HG03095 (cell line): ENCODE data around the gene GNAZ.
"Not testable (repeated sequence)": the region's sequence is repeated elsewhere in the genome, so short reads cannot be mapped to it uniquely, and the experiment has no call there.

Experiments used
- ATAC-seq: cut with Tn5 transposase; IDR thresholded peaks from one replicate; pipeline ENCODE4 v1.9.1; 2021; ENCODE audit warnings: moderate library complexity; ENCODE audit not compliant: unreplicated experiment

The GNAZ gene

DNA sequence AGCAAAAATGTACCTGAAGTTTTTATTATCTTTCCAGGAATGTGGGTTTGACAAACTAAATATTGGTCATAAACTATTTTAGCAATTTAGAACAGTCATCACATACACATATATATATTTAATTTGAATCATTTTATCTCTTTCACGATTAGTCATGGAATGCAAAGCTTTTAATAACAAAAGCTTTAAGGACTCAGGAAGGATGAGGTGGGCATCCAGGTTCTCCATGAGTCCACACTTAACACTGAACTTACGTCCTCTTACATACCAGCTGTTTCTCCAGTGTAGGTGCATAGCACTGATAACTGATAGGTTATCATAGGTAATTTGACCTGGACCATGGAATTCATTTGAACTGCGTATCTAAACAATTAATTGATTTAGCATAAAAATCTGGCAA lies 28.1 kb upstream of the GNAZ start:
- no peak for ATAC-seq

DNA sequence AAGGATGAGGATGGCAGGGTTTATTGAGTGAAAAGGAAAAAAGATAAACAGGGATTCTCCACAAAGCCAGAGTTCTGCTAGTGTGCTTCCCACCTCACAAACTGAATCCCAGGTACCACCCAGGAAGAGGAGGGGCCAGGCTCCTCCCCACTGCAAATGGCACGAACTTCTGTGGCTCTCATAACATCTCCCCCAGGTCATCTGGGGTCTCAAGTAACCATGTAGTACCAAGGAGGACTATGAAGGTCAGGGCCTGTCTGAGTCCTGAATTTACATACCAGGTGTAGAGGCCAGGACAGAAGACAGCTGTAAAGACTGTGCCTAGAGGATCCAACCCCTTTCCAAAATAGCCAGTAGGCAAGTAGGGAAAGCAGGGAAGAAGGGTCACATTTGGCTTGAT lies 25.7 kb upstream of the GNAZ start:
- no peak for ATAC-seq

- no peak for ATAC-seq
Measured at GRCh38 chr22:23045461-23045860, 24.9 kb upstream of the GNAZ start.

DNA sequence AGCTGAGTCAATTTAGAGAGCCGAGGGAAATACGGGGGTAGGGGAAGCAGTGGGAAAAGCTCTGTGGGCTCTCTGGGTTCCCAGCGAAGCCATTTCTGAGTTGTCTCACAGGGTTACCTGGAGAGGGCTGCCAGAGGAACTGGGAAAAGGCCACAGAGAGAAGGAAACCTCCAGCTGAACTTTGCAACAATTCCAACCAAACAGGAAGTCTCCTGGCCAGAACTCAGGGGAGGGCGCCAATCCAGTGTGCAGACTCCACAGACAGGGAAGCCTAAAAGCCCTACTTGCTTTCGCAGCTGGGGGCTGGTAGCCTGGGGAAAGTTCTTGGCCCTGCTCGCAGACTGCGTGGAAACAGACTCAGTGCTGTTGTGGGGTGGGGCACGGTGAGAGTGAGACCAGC lies 23.1 kb upstream of the GNAZ start:
- no peak for ATAC-seq

DNA sequence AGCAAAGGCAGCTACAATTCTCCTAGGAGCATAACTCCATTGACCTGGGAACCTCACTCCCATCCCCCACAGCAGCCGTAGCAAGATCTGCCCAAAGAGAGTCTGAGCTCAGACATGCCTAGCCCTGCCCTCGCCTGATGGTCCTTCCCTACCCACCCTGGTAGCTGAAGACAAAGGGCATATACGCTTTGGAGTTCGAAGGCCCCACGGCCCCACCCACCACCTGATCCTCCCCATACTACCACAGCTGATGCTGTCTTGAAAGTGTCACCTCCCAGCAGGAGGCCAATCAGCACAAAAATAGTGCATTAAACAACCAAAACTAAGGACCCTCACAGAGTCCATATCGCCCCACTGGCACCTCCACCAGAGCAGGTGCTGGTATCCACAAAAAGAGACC lies 22.6 kb upstream of the GNAZ start:
- no peak for ATAC-seq

- not testable (repeated sequence) for ATAC-seq
Measured at GRCh38 chr22:23050546-23050945, 19.8 kb upstream of the GNAZ start.

DNA sequence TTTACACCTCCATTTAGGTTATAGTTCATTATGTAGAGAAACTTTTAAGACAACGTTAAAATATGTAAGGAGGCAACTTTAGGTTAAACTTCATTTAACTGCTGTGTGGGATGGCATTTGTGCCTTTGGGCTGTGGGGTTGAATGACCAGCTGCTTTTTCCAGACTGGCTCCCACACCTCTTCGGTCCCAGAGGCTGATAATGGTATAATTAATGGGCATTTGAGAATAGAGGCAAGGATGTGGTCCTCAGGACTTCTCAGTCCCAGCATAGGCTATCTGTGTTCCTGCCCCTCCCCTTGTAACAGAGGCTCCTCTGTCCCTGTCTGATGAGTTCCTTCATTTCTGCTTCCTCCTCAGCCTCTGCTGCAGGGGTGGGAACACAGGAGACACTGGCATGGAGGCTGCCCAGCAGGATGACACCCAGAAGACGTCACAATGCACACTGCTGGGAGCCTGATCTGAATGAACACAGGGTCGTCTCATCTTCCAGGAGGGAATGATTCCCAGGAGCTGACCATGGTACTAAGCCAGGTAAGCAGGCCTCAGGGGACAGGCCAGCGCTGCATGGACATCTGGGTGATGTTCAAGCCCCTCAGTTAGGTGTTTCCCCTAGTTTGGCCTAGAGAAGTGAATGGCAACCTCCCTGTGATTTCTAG lies 17.1 kb upstream of the GNAZ start:
- no peak for ATAC-seq

- ATAC-seq = no peak
Measured at GRCh38 chr22:23053912-23054530, 16.3 kb upstream of the GNAZ start.

DNA sequence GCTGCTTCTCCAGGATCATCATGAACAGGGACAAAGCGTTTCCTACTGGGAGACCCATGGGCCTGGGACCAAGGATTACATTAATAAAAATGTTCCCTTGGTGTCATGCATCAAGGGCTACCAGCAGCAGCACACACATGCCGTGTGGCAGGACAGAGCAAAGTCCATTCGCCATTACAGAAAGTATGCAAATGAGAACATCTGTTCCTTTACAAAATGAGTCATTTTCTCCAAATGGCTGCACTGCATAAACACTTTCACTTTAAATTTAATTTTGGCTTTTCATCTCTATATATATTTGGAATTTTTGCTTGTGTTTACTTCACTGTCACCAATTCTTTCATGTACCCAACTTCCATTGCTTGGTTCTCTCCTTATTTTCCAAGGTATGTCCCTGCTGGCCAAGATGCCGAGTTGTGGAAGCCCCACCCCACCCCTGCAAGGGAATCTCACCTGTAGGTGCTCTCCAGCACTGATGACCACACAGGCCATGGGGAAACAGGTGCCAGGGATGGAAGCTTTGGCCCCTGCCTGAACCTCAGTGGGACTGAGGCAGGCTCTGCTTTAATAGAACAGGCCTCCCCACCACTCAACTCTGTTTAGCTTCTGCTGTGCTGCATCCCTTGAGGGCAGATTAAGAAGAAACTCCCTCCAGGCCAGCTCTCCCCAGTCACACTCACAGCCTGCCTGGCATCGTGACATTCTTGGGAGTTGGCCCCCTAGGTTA lies 15.6 kb upstream of the GNAZ start:
- ATAC-seq = peak; percentile 54

DNA sequence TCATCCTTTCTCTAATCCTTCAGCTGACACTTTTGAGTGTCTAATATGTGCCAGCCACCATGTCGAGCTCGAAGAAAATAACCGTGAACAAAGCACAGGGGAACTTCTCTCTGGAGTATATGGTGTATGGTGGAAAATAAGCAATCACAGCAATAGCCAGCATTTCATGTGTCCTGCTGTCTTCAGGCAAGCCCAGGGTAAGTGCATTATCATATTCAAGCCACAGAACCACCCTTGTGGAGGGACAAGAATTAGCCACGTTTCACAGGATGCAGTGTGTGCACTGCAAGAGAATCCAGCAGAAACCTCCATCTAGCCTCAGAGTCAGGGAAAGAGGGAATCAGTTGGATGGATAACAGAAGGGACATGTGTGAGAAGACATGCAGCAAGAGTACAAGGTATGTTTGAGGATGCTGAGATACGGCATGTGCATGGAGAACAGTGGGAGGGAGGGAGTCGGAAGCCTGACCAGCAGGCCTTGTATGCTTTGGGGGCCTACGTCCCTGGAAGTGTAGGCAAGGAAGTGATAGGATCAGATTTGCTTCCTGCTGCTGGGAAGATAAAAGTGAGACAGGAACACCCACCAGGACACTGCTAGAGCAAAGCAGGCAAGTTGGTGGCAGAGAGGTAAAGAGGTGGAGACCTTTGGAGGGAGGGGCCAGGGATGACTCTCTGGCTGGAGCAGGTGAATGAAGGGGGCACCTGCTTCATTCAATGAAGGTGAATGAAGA lies 14.7 kb upstream of the GNAZ start:
- no peak for ATAC-seq

DNA sequence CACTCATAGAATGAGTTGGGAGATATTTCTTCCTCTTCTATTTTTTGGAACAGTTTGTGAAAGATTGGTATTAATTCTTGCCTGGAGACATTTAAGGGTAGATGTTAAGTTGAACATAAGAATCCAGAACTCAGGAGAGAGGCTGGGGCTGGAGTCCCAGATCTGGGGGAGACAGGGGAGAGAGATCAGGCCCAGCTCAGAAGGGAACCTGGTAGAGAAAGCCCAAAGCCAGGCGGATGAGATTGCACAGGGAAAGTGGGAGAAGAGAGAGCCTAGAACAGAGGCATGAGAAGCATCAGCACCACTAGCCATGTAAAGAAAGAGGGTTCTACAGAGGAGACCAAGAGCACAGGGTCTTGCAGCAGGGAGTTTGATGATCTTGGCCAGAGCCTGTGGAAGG lies 13.0 kb upstream of the GNAZ start:
- ATAC-seq = no peak

GRCh38 chr22:23058063-23058462 lies 12.3 kb upstream of the GNAZ start:
- ATAC-seq = no peak

- no peak for ATAC-seq
Measured at GRCh38 chr22:23058481-23059283, 11.6 kb upstream of the GNAZ start.

GRCh38 chr22:23059284-23059948 lies 10.9 kb upstream of the GNAZ start:
- ATAC-seq = no peak

- no peak for ATAC-seq
Measured at GRCh38 chr22:23060612-23061400, 9.5 kb upstream of the GNAZ start.

DNA sequence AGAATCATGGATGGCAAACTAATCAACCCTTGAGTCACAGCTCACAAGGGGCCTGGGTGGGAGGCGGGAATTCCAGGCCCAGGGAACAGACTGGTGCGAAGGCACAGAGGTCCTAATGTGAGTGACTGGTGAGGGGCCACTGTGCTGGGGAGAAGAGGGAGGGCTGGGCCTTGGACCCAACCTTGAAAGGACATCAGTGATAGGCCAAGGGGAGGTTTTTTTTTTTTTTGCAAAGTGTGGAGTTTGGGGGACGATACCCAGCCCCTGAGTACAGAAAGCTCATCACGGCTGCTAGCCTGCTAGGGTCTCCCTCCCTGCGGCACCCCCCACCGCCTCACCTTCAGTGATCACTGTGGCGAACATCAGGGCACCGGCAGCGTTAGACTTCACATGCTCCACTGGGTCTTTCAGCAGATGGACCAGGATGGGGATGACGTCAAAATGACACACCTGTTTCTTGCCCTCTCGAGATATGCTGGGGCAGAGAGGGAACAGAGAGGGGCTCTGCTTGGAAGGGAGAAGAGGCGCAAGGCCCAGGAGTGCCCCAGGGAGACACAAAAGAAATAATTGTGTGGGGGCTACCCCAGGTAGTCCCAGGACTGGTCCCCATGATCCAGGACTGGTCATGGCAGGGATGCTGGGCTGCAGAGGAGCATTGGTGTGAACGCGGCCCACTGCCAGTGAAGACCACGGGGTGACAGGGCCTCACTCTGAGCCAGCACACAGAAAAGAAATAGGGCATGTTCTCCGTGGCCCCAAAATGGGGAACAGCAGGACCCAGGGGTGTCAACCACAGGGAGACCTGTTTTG lies 8.6 kb upstream of the GNAZ start:
- no peak for ATAC-seq

GRCh38 chr22:23062616-23063538 lies 7.4 kb upstream of the GNAZ start:
- no peak for ATAC-seq
